Hepatocyte (in vitro differentiated cells): ENCODE results near the gene APOO.

Source experiments
- EZH2 ChIP-seq: fragments of 200-600 bp; sonication (generic); IDR thresholded peaks from 2 replicates; pipeline ENCODE4 v1.6.1; 2016; ENCODE audit warnings: antibody characterized with exemption, mild to moderate bottlenecking, borderline replicate concordance
- TF ChIP-seq, protein P1 (sequence below): fragments of 200-600 bp; sonication (generic); IDR thresholded peaks from 2 replicates; pipeline ENCODE4 v1.5.1; 2016; ENCODE audit warnings: antibody characterized with exemption, mild to moderate bottlenecking; ENCODE audit not compliant: poor library complexity

DNA sequence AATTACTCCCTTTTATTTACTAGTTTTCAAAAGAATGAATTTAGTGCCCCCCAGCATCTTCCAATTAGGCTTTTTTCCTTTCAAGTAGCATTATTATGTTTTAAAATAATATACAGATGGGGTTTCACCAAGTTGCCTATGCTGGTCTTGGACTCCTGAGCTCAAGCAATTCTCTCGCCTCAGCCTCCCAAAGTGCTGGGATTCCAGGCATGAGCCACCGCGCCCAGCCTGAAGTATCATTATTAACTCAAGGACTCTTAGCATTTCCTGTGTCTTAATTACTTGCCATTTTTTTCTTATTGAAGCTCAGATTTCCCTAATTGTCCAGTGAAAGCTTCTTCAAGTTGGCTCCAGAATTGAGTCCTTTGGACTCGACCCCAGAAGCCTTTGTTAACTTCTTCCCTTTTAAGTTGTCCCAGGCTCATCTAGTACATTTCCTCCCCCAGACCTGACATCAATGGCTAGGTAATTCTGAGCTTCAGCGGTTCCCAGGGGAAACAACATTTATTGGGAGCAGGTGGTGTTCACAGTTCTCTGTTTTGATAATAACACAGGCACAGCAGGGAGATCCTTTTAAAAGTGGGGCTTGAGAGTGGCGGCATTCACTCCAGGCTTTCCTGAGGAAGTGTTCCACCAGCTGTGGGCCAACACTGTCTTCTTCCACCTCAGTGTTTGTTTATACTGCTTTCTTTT, 114.7 kb downstream of the APOO start:
- TF ChIP-seq, protein P1, sequence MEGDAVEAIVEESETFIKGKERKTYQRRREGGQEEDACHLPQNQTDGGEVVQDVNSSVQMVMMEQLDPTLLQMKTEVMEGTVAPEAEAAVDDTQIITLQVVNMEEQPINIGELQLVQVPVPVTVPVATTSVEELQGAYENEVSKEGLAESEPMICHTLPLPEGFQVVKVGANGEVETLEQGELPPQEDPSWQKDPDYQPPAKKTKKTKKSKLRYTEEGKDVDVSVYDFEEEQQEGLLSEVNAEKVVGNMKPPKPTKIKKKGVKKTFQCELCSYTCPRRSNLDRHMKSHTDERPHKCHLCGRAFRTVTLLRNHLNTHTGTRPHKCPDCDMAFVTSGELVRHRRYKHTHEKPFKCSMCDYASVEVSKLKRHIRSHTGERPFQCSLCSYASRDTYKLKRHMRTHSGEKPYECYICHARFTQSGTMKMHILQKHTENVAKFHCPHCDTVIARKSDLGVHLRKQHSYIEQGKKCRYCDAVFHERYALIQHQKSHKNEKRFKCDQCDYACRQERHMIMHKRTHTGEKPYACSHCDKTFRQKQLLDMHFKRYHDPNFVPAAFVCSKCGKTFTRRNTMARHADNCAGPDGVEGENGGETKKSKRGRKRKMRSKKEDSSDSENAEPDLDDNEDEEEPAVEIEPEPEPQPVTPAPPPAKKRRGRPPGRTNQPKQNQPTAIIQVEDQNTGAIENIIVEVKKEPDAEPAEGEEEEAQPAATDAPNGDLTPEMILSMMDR: no peak
- TF ChIP-seq EZH2: no peak
